KMS-11 (cell line): ENCODE data around the gene ZNF304.

ENCODE experiments used
- H2AFZ ChIP-seq: fragments of 200-600 bp; sonication (generic); 2 replicates; pipeline ENCODE4 v1.6.1; 2016; ENCODE audit warnings: antibody characterized with exemption, mixed run types, low read depth
- H3K27ac ChIP-seq: fragments of 200-600 bp; sonication (generic); 2 replicates; pipeline ENCODE4 v1.6.1; 2016; ENCODE audit warnings: mild to moderate bottlenecking, mixed run types
- H3K27me3 ChIP-seq: fragments of 200-600 bp; sonication (generic); 2 replicates; pipeline ENCODE4 v1.6.1; 2017; ENCODE audit warnings: mild to moderate bottlenecking, low read depth, mixed run types, moderate library complexity; ENCODE audit not compliant: insufficient read depth
- H3K36me3 ChIP-seq: fragments of 200-600 bp; sonication (generic); 2 replicates; pipeline ENCODE4 v1.6.1; 2017; ENCODE audit warnings: mild to moderate bottlenecking, mixed run types; ENCODE audit not compliant: insufficient read depth
- H3K4me1 ChIP-seq: fragments of 200-600 bp; sonication (generic); 2 replicates; pipeline ENCODE4 v1.6.1; 2016; ENCODE audit warnings: mild to moderate bottlenecking, low read depth, mixed run types; ENCODE audit not compliant: poor library complexity, severe bottlenecking
- H3K4me2 ChIP-seq: fragments of 200-600 bp; sonication (generic); 2 replicates; pipeline ENCODE4 v1.7.0; 2016; ENCODE audit warnings: mild to moderate bottlenecking, mixed run types
- H3K4me3 ChIP-seq: fragments of 200-600 bp; sonication (generic); IDR thresholded peaks from 2 replicates; pipeline ENCODE4 v1.6.1; 2017; ENCODE audit warnings: low read depth, low read length, mixed read lengths; ENCODE audit not compliant: insufficient read depth
- H3K79me2 ChIP-seq: fragments of 200-600 bp; sonication (generic); 2 replicates; pipeline ENCODE4 v1.6.1; 2016; ENCODE audit warnings: low read depth, mixed run types; ENCODE audit not compliant: insufficient read depth
- H3K9ac ChIP-seq: fragments of 200-600 bp; sonication (generic); 2 replicates; pipeline ENCODE4 v1.6.1; 2016; ENCODE audit warnings: mild to moderate bottlenecking, mixed run types
- H4K20me1 ChIP-seq: fragments of 200-600 bp; sonication (generic); 2 replicates; pipeline ENCODE4 v1.6.1; 2016; ENCODE audit warnings: mild to moderate bottlenecking, mixed run types; ENCODE audit not compliant: insufficient read depth
- TF ChIP-seq, protein P1 (sequence below): fragments of 200-600 bp; sonication (generic); conservative IDR thresholded peaks from 2 replicates; pipeline ENCODE4 v1.6.1; 2017; ENCODE audit warnings: low read depth, mild to moderate bottlenecking, antibody characterized with exemption, low read length, moderate library complexity, mixed read lengths

Gene ZNF304

GRCh38 chr19:57320180-57321084 lies 30.6 kb upstream of the ZNF304 start, which contains the start of gene ZNF543:
Gene ZNF543 (plus strand): TSS chr19:57320472. CDS start chr19:57320854, 382 bp downstream.
- Histone ChIP-seq H3K27me3 (no peaks in the 10 kb centered on the region), H3K27ac (peak within 1 kb of the TSS; percentile 37; the same call in 1 of the 2 replicates), H3K4me3 (no peak within 1 kb of the TSS), H3K9ac (peak within 1 kb of the TSS; percentile 29; the same call in 1 of the 2 replicates), H4K20me1 (no peaks in the 10 kb centered on the region), H2AFZ (peak within 1 kb of the TSS; percentile 76), H3K36me3 (no peaks in the 10 kb centered on the region), H3K4me1 (no peaks in the 10 kb centered on the region), H3K79me2 (no peaks in the 10 kb centered on the region), H3K4me2 (peak within 1 kb of the TSS; percentile 11; the same call in 1 of the 2 replicates)
- TF ChIP-seq, protein P1, sequence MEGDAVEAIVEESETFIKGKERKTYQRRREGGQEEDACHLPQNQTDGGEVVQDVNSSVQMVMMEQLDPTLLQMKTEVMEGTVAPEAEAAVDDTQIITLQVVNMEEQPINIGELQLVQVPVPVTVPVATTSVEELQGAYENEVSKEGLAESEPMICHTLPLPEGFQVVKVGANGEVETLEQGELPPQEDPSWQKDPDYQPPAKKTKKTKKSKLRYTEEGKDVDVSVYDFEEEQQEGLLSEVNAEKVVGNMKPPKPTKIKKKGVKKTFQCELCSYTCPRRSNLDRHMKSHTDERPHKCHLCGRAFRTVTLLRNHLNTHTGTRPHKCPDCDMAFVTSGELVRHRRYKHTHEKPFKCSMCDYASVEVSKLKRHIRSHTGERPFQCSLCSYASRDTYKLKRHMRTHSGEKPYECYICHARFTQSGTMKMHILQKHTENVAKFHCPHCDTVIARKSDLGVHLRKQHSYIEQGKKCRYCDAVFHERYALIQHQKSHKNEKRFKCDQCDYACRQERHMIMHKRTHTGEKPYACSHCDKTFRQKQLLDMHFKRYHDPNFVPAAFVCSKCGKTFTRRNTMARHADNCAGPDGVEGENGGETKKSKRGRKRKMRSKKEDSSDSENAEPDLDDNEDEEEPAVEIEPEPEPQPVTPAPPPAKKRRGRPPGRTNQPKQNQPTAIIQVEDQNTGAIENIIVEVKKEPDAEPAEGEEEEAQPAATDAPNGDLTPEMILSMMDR = no peak

DNA sequence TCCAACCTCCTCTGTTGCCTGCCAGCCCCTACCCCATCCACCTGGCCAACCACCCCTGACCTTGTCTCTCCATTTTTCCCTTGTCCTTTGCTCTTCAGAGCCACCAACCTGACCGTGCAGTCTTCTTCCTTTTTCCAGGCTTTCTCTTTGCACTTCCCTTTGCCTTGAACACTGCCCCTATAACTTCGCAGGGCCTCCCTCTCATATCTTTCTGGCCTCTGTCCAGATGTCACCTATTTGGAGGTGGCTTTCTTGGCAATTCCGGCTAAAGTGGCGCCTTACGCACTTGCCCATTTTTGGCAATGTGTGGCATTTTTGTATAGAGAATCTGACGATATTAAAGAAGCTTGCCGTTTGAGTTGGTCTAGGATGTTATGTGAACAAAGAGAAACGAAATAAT lies 30.0 kb upstream of the ZNF304 start:
- Histone ChIP-seq H3K27ac (no peak overlapping the region), H3K4me1 (no peaks in the 10 kb centered on the region), H2AFZ (peak overlapping the region; percentile 76; the same call in 1 of the 2 replicates), H3K9ac (no peak overlapping the region), H3K79me2 (no peaks in the 10 kb centered on the region), H4K20me1 (no peaks in the 10 kb centered on the region), H3K4me3 (no peak overlapping the region), H3K36me3 (no peaks in the 10 kb centered on the region), H3K27me3 (no peaks in the 10 kb centered on the region), H3K4me2 (no peak overlapping the region)
- TF ChIP-seq, protein P1 = no peak

GRCh38 chr19:57321751-57322150 lies 29.3 kb upstream of the ZNF304 start:
- no peak overlapping the region for H3K4me2 ChIP-seq
- H3K27ac ChIP-seq = no peak overlapping the region
- H3K9ac ChIP-seq = no peak overlapping the region
- no peaks in the 10 kb centered on the region for H3K79me2 ChIP-seq
- no peaks in the 10 kb centered on the region for H3K27me3 ChIP-seq
- H3K4me3 ChIP-seq = no peak overlapping the region
- H3K36me3 ChIP-seq = no peaks in the 10 kb centered on the region
- H2AFZ ChIP-seq = no peak overlapping the region
- no peaks in the 10 kb centered on the region for H4K20me1 ChIP-seq
- TF ChIP-seq, protein P1 = no peak
- H3K4me1 ChIP-seq = no peaks in the 10 kb centered on the region

- TF ChIP-seq, protein P1 = no peak
- H3K4me3 ChIP-seq = no peak overlapping the region
- no peak overlapping the region for H2AFZ ChIP-seq
- H3K36me3 ChIP-seq = no peaks in the 10 kb centered on the region
- no peaks in the 10 kb centered on the region for H4K20me1 ChIP-seq
- H3K27me3 ChIP-seq = no peaks in the 10 kb centered on the region
- H3K79me2 ChIP-seq = no peaks in the 10 kb centered on the region
- no peak overlapping the region for H3K4me2 ChIP-seq
- no peak overlapping the region for H3K27ac ChIP-seq
- no peaks in the 10 kb centered on the region for H3K4me1 ChIP-seq
- H3K9ac ChIP-seq = no peak overlapping the region
Measured at GRCh38 chr19:57324992-57325391, 26.1 kb upstream of the ZNF304 start.
